HCT116 (cell line): ENCODE data around the gene OSBPL8.

Source experiments
- CEBPB ChIP-seq: IDR thresholded peaks from 2 replicates; pipeline ENCODE4 v1.6.1; 2012; ENCODE audit warnings: low read depth
- EGR1 ChIP-seq: IDR thresholded peaks from 2 replicates; pipeline ENCODE4 v1.6.1; 2012; ENCODE audit warnings: low read depth
- EZH2 ChIP-seq: fragments of 200-600 bp; sonication (generic); IDR thresholded peaks from 2 replicates; pipeline ENCODE4 v1.6.1; 2017; ENCODE audit warnings: antibody characterized with exemption, mixed run types
- EZH2phosphoT487 ChIP-seq: fragments of 200-600 bp; IDR thresholded peaks from 2 replicates; pipeline ENCODE4 v1.6.1; 2018; ENCODE audit warnings: antibody characterized with exemption, borderline replicate concordance
- FOSL1 ChIP-seq: IDR thresholded peaks from 2 replicates; pipeline ENCODE4 v1.6.1; 2012; ENCODE audit warnings: low read depth
- JUND ChIP-seq: IDR thresholded peaks from 2 replicates; pipeline ENCODE4 v1.6.1; 2012
- POLR2AphosphoS5 ChIP-seq: IDR thresholded peaks from 2 replicates; pipeline ENCODE4 v1.6.1; 2011; ENCODE audit warnings: mild to moderate bottlenecking, low read depth, low read length, moderate library complexity
- RAD21 ChIP-seq: IDR thresholded peaks from 2 replicates; pipeline ENCODE4 v1.6.1; 2012; ENCODE audit warnings: low read depth, mild to moderate bottlenecking
- ZFX ChIP-seq: fragments of 450-650 bp; IDR thresholded peaks from 2 replicates; pipeline ENCODE4 v1.6.1; 2017
- ZNF274 ChIP-seq: fragments of 200-500 bp; sonication (Bioruptor generic); IDR thresholded peaks from 2 replicates; pipeline ENCODE4 v1.6.1; 2014; ENCODE audit warnings: mild to moderate bottlenecking, low read depth, low read length, inconsistent platforms
- TF ChIP-seq, protein P1 (sequence below), 3 experiments: fragments of 200-600 bp in 1 of 3; sonication (generic) in 1 of 3; IDR thresholded peaks in 2 of 3; conservative IDR thresholded peaks in 1 of 3; 2 replicates each; pipeline ENCODE4 v1.5.1; 2012 to 2017; ENCODE audit warnings: low read depth in 2 of 3, low read length in 2 of 3, antibody characterized with exemption in 1 of 3, borderline replicate concordance in 1 of 3, control low read depth in 1 of 3, mild to moderate bottlenecking in 1 of 3, mixed read lengths in 1 of 3, mixed run types in 1 of 3, moderate library complexity in 1 of 3; ENCODE audit not compliant: insufficient read depth in 1 of 3
- TF ChIP-seq, protein P2 (sequence below): IDR thresholded peaks from 2 replicates; pipeline ENCODE4 v1.6.1; 2012
- TF ChIP-seq, protein P3 (sequence below): IDR thresholded peaks from 2 replicates; pipeline ENCODE4 v1.6.1; 2012; ENCODE audit warnings: low read depth

GRCh38 chr12:76536546-76536945, 23.0 kb downstream of the OSBPL8 start:
- TF ChIP-seq, protein P1, sequence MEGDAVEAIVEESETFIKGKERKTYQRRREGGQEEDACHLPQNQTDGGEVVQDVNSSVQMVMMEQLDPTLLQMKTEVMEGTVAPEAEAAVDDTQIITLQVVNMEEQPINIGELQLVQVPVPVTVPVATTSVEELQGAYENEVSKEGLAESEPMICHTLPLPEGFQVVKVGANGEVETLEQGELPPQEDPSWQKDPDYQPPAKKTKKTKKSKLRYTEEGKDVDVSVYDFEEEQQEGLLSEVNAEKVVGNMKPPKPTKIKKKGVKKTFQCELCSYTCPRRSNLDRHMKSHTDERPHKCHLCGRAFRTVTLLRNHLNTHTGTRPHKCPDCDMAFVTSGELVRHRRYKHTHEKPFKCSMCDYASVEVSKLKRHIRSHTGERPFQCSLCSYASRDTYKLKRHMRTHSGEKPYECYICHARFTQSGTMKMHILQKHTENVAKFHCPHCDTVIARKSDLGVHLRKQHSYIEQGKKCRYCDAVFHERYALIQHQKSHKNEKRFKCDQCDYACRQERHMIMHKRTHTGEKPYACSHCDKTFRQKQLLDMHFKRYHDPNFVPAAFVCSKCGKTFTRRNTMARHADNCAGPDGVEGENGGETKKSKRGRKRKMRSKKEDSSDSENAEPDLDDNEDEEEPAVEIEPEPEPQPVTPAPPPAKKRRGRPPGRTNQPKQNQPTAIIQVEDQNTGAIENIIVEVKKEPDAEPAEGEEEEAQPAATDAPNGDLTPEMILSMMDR (IDR thresholded peaks at IDR 0.05 in 2 of 3, conservative IDR thresholded peaks at IDR 0.05 in 1 of 3; ENCODE audit: borderline replicate concordance in 1 of 3, insufficient read depth in 1 of 3, low read depth in 2 of 3, low read length in 2 of 3) = no peak
- TF ChIP-seq, protein P2, sequence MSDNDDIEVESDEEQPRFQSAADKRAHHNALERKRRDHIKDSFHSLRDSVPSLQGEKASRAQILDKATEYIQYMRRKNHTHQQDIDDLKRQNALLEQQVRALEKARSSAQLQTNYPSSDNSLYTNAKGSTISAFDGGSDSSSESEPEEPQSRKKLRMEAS = no peak
- TF ChIP-seq JUND = no peak
- TF ChIP-seq EGR1 = no peak
- no peak for TF ChIP-seq FOSL1
- TF ChIP-seq, protein P3, sequence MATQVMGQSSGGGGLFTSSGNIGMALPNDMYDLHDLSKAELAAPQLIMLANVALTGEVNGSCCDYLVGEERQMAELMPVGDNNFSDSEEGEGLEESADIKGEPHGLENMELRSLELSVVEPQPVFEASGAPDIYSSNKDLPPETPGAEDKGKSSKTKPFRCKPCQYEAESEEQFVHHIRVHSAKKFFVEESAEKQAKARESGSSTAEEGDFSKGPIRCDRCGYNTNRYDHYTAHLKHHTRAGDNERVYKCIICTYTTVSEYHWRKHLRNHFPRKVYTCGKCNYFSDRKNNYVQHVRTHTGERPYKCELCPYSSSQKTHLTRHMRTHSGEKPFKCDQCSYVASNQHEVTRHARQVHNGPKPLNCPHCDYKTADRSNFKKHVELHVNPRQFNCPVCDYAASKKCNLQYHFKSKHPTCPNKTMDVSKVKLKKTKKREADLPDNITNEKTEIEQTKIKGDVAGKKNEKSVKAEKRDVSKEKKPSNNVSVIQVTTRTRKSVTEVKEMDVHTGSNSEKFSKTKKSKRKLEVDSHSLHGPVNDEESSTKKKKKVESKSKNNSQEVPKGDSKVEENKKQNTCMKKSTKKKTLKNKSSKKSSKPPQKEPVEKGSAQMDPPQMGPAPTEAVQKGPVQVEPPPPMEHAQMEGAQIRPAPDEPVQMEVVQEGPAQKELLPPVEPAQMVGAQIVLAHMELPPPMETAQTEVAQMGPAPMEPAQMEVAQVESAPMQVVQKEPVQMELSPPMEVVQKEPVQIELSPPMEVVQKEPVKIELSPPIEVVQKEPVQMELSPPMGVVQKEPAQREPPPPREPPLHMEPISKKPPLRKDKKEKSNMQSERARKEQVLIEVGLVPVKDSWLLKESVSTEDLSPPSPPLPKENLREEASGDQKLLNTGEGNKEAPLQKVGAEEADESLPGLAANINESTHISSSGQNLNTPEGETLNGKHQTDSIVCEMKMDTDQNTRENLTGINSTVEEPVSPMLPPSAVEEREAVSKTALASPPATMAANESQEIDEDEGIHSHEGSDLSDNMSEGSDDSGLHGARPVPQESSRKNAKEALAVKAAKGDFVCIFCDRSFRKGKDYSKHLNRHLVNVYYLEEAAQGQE = no peak
- TF ChIP-seq EZH2 = no peak
- TF ChIP-seq POLR2AphosphoS5 = no peak
- no peak for TF ChIP-seq ZFX
- TF ChIP-seq ZNF274 = no peak
- no peak for TF ChIP-seq EZH2phosphoT487
- TF ChIP-seq CEBPB = no peak
- no peak for TF ChIP-seq RAD21
